RWPE2 (cell line): Measurements from ENCODE around the gene PLCH1.

ENCODE experiments used
- ATAC-seq: fragments of 200-7000 bp; cut with Tn5 transposase; 3 replicates; pipeline ENCODE4 v1.9.1; 2021; ENCODE audit warnings: low read depth
- DNase-seq: peaks from one replicate; pipeline ENCODE4 v3.0.0-alpha.2; 2020; ENCODE audit warnings: low spot score
- H3K27ac ChIP-seq: fragments of 450-650 bp; 2 replicates; pipeline ENCODE4 v1.5.1; 2017; ENCODE audit warnings: mild to moderate bottlenecking; ENCODE audit not compliant: poor library complexity, severe bottlenecking
- H3K27me3 ChIP-seq: fragments of 250-450 bp; sonication (Bioruptor Pico); 2 replicates; pipeline ENCODE4 v1.5.1; 2021; ENCODE audit warnings: mild to moderate bottlenecking, moderate library complexity; ENCODE audit not compliant: insufficient read depth, poor library complexity, severe bottlenecking
- H3K36me3 ChIP-seq: fragments of 250-450 bp; sonication (Bioruptor Pico); 2 replicates; pipeline ENCODE4 v1.5.1; 2020; ENCODE audit warnings: low read depth, mild to moderate bottlenecking, moderate library complexity
- H3K4me1 ChIP-seq: fragments of 250-450 bp; sonication (Bioruptor Pico); 2 replicates; pipeline ENCODE4 v1.5.1; 2021; ENCODE audit warnings: mild to moderate bottlenecking, moderate library complexity; ENCODE audit not compliant: insufficient read depth, poor library complexity, severe bottlenecking
- H3K4me3 ChIP-seq: fragments of 250-450 bp; sonication (Bioruptor Pico); 2 replicates; pipeline ENCODE4 v1.5.1; 2021; ENCODE audit warnings: mild to moderate bottlenecking, moderate library complexity; ENCODE audit not compliant: severe bottlenecking
- H3K9me3 ChIP-seq: fragments of 250-450 bp; sonication (Bioruptor Pico); 2 replicates; pipeline ENCODE4 v1.5.1; 2021; ENCODE audit warnings: mild to moderate bottlenecking, moderate library complexity; ENCODE audit not compliant: severe bottlenecking
- TF ChIP-seq, protein P1 (sequence below): fragments of 450-650 bp; IDR thresholded peaks from one replicate; pipeline ENCODE4 v1.5.1; 2017; ENCODE audit warnings: mild to moderate bottlenecking, moderate library complexity; ENCODE audit not compliant: poor library complexity, severe bottlenecking

Gene PLCH1

DNA sequence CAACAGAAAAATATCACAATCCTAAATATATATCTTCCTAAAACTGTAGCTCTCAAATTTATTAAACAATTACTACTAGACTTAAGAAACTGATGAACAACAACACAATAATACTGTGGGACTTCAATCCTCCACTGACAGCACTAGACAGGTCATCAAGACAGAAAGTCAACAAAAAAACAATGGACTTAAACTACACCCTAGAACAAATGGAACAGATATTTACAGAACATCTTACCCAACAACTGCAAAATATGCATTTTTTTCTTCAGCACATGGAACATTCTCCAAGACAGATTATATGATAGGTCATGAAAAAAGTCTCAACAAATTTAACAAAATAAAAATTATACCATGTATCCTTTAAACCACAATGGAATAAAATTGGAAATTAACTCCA, 133.4 kb downstream of the PLCH1 start:
- ATAC-seq: no peak
- H3K4me1 ChIP-seq: no peaks in the 10 kb centered on the region
- TF ChIP-seq, protein P1, sequence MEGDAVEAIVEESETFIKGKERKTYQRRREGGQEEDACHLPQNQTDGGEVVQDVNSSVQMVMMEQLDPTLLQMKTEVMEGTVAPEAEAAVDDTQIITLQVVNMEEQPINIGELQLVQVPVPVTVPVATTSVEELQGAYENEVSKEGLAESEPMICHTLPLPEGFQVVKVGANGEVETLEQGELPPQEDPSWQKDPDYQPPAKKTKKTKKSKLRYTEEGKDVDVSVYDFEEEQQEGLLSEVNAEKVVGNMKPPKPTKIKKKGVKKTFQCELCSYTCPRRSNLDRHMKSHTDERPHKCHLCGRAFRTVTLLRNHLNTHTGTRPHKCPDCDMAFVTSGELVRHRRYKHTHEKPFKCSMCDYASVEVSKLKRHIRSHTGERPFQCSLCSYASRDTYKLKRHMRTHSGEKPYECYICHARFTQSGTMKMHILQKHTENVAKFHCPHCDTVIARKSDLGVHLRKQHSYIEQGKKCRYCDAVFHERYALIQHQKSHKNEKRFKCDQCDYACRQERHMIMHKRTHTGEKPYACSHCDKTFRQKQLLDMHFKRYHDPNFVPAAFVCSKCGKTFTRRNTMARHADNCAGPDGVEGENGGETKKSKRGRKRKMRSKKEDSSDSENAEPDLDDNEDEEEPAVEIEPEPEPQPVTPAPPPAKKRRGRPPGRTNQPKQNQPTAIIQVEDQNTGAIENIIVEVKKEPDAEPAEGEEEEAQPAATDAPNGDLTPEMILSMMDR: no peak

DNA sequence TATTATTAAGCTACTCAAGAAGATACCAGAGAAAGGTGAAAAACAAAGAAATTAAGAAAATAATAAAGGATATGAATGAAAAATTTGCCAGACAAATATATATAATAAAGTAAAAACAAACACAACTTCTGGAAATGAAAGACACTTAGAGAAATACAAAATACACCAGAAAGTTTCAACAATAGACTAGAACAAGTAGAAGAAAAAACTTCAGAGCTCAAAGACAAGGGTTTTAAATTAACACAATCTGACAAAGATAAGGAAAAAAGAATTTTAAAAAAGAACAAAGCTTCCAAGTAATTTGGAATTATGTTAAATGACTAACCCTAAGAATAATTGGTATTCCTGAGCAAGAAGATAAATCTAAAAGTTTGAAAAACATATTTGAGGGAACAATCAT, 135.3 kb downstream of the PLCH1 start:
- Histone ChIP-seq H3K27ac (no peak overlapping the region), H3K27me3 (no peaks in the 10 kb centered on the region), H3K4me3 (no peak overlapping the region), H3K4me1 (no peaks in the 10 kb centered on the region), H3K36me3 (no peaks in the 10 kb centered on the region), H3K9me3 (no peaks in the 10 kb centered on the region)
- TF ChIP-seq, protein P1: no peak
- no peak for DNase-seq
- no peak for ATAC-seq

More for the DNA sequence above, 133.4 kb downstream of the PLCH1 start:
- Histone ChIP-seq H3K9me3 (no peaks in the 10 kb centered on the region), H3K27me3 (no peaks in the 10 kb centered on the region), H3K27ac (no peak overlapping the region), H3K4me3 (no peak overlapping the region), H3K36me3 (no peaks in the 10 kb centered on the region)
- DNase-seq: no peak

DNA sequence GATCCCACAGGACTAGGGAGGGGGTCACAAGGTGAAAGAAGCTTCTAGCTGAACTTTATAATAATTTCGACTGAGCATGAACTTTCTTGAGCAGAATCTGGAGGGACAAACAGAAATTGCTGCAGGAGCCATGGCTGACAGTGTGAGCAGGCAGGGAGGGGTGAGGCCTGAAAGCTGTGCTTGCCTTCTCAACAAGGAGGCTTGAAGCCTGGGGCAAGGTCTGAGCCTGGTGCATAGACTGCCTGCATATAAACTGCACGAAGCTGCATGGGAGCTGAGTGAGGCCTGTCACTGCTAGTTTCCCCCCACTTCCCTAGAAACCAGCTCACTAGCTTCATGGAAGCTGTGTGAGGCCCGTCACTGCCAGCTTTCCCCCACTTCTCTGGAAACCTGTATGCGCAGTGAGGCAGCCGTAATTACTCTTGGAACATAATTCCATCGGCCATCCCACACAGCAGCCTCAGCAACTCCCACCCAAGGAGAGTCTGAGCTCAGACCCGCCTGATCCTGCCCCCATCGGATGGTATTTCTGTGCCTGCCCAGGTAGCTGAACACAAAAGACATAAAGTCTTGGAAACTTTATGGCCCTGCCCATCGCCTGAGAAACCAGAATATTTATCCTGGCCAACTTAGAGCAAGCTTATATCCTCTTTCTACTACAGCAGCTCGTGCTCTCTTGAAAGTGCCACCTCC, 136.5 kb downstream of the PLCH1 start:
- no peak overlapping the region for H3K4me3 ChIP-seq
- no peak overlapping the region for H3K27ac ChIP-seq
- ATAC-seq: no peak
- H3K9me3 ChIP-seq: no peaks in the 10 kb centered on the region
- TF ChIP-seq, protein P1: no peak
- H3K36me3 ChIP-seq: no peaks in the 10 kb centered on the region
- H3K27me3 ChIP-seq: no peaks in the 10 kb centered on the region
- no peaks in the 10 kb centered on the region for H3K4me1 ChIP-seq
- no peak for DNase-seq

DNA sequence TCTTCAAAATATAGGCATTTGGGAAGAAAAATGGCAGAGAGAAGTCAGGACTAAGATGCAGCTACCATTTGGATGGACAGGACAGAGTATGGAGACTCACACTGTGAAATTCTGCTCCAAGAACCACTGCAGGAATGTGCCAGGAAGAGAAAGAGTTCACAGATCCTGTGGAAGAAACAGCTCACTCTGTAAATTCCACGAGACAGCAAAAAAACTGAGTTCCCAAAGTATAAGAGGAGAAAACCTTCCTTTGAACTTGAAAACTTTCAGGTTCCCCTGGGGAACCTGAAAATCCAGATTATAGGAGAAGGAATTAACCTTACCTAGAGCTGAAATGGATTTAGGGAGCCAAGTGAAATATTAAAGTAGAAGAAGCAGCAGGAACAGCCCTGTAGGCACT, 137.1 kb downstream of the PLCH1 start:
- TF ChIP-seq, protein P1: no peak
- H3K9me3 ChIP-seq: no peaks in the 10 kb centered on the region
- no peak for ATAC-seq

GRCh38 chr3:155605571-155605970, 139.3 kb downstream of the PLCH1 start:
- Histone ChIP-seq H3K27ac (no peak overlapping the region), H3K36me3 (no peaks in the 10 kb centered on the region), H3K4me1 (no peaks in the 10 kb centered on the region), H3K27me3 (no peaks in the 10 kb centered on the region), H3K9me3 (no peaks in the 10 kb centered on the region), H3K4me3 (no peak overlapping the region)
- ATAC-seq (no peak), DNase-seq (no peak)
- TF ChIP-seq, protein P1: no peak

More for the DNA sequence above, 137.1 kb downstream of the PLCH1 start:
- Histone ChIP-seq H3K4me1 (no peaks in the 10 kb centered on the region), H3K27ac (no peak overlapping the region), H3K4me3 (no peak overlapping the region), H3K36me3 (no peaks in the 10 kb centered on the region), H3K27me3 (no peaks in the 10 kb centered on the region)
- DNase-seq: no peak
